Diencephalon (tissue), 1 donor: ENCODE results near the gene KRT222. TPM values are rescaled to one million over a fixed set of nuclear protein-coding genes. Genes with fewer than 3 reads are reported as not detected.

Experiments
- total RNA-seq: library from RNA; depleted of rRNA; stranded (reverse); fragments of >200 nt; gene quantifications from one replicate; pipeline ENCODE4 v1.2.3, GENCODE V29; 2014

KRT222 gene
- total RNA-seq: 18.7 TPM

GRCh38 chr17:40664582-40665333 lies at the start of gene KRT222:
Gene KRT222, minus strand, starts transcription at chr17:40665177. Its CDS starts 78 bp downstream, at chr17:40665099.

GRCh38 chr17:40703652-40704051 lies 38.7 kb upstream of the KRT222 start, which contains the start of gene KRT24:
Gene KRT24, minus strand, starts transcription at chr17:40703752. Its CDS starts 59 bp downstream, at chr17:40703693.

GRCh38 chr17:40647624-40648383 lies 17.2 kb downstream of the KRT222 start, which contains the start of gene SMARCE1:
Gene SMARCE1, minus strand, starts transcription at chr17:40647818. Its CDS starts 2,016 bp downstream, at chr17:40645802.

Other genes starting within 250 kb of the KRT222 start
- gene TOP2A, start 247.3 kb downstream of the KRT222 start, total RNA-seq: 38.5 TPM
- 13.8 TPM for gene IGFBP4, start 221.7 kb downstream of the KRT222 start, total RNA-seq
- not detected for gene TNS4, start 163.6 kb downstream of the KRT222 start, total RNA-seq
- gene CCR7, start 99.7 kb downstream of the KRT222 start, total RNA-seq: not detected
- 95.5 TPM for gene SMARCE1, start 17.4 kb downstream of the KRT222 start, total RNA-seq
- gene KRT24, start 38.6 kb upstream of the KRT222 start, total RNA-seq: not detected
- gene KRT25, start 90.2 kb upstream of the KRT222 start, total RNA-seq: not detected
- not detected for gene KRT26, start 107.0 kb upstream of the KRT222 start, total RNA-seq
- not detected for gene KRT27, start 117.4 kb upstream of the KRT222 start, total RNA-seq
- not detected for gene KRT28, start 134.8 kb upstream of the KRT222 start, total RNA-seq
- gene KRT10, start 157.4 kb upstream of the KRT222 start, total RNA-seq: 2.8 TPM
- not detected for gene KRT12, start 202.0 kb upstream of the KRT222 start, total RNA-seq
- gene KRT20, start 220.1 kb upstream of the KRT222 start, total RNA-seq: not detected